Hepatocyte (in vitro differentiated cells): Measurements from ENCODE around the gene TMEM108. TPM values are rescaled to one million over a fixed set of nuclear protein-coding genes. Genes with fewer than 3 reads are reported as not detected.

Experiments
- DNase-seq: peaks from one replicate; pipeline ENCODE4 v3.0.0-alpha.2; 2016; ENCODE audit warnings: low spot score
- H2AFZ ChIP-seq: fragments of 200-600 bp; sonication (generic); 2 replicates; pipeline ENCODE4 v1.6.0; 2016; ENCODE audit warnings: antibody characterized with exemption, mild to moderate bottlenecking
- H3K27ac ChIP-seq: fragments of 200-600 bp; sonication (generic); 2 replicates; pipeline ENCODE4 v1.5.1; 2016; ENCODE audit warnings: mild to moderate bottlenecking
- H3K27me3 ChIP-seq: fragments of 200-600 bp; sonication (generic); 2 replicates; pipeline ENCODE4 v1.6.1; 2016
- H3K36me3 ChIP-seq: fragments of 200-600 bp; sonication (generic); replicated peaks from 2 replicates; pipeline ENCODE4 v1.5.1; 2016; ENCODE audit warnings: low read depth; ENCODE audit not compliant: insufficient read depth
- H3K4me1 ChIP-seq: fragments of 200-600 bp; sonication (generic); 2 replicates; pipeline ENCODE4 v1.5.1; 2016; ENCODE audit warnings: mild to moderate bottlenecking, moderate library complexity; ENCODE audit not compliant: insufficient read depth
- H3K4me2 ChIP-seq: fragments of 200-600 bp; sonication (generic); 2 replicates; pipeline ENCODE4 v1.6.0; 2016
- H3K4me3 ChIP-seq: fragments of 200-600 bp; sonication (generic); 2 replicates; pipeline ENCODE4 v1.5.1; 2016; ENCODE audit warnings: mild to moderate bottlenecking
- H3K79me2 ChIP-seq: fragments of 200-600 bp; sonication (generic); 2 replicates; pipeline ENCODE4 v1.6.0; 2017; ENCODE audit warnings: mild to moderate bottlenecking
- H3K9me2 ChIP-seq: fragments of 200-600 bp; sonication (generic); replicated peaks from 2 replicates; pipeline ENCODE4 v1.6.0; 2017; ENCODE audit warnings: mild to moderate bottlenecking; ENCODE audit not compliant: insufficient read depth
- H3K9me3 ChIP-seq: fragments of 200-600 bp; sonication (generic); 2 replicates; pipeline ENCODE4 v1.5.1; 2016; ENCODE audit warnings: low read depth, mild to moderate bottlenecking
- H4K20me1 ChIP-seq: fragments of 200-600 bp; sonication (generic); 2 replicates; pipeline ENCODE4 v1.6.0; 2016; ENCODE audit warnings: mild to moderate bottlenecking; ENCODE audit not compliant: insufficient read depth, poor library complexity, severe bottlenecking
- EZH2 ChIP-seq: fragments of 200-600 bp; sonication (generic); IDR thresholded peaks from 2 replicates; pipeline ENCODE4 v1.6.1; 2016; ENCODE audit warnings: antibody characterized with exemption, mild to moderate bottlenecking, borderline replicate concordance
- EZH2phosphoT487 ChIP-seq: fragments of 200-600 bp; sonication (generic); IDR thresholded peaks from one replicate; pipeline ENCODE4 v1.6.1; 2018; ENCODE audit warnings: antibody characterized with exemption, mild to moderate bottlenecking, low read depth, moderate library complexity; ENCODE audit not compliant: unreplicated experiment, severe bottlenecking
- WGBS: methylation state at CpG from one replicate; pipeline ENCODE4 v1.1.6; 2016; ENCODE audit warnings: low lambda C conversion rate; ENCODE audit errors: missing lambda C conversion rate; 5-methylcytosine and 5-hydroxymethylcytosine counted together
- polyA plus RNA-seq: library from polyadenylated mRNA; unstranded; fragments of >200 nt; fragmentation: Nextera tagmentation; extraction: Ambion mirVana; gene quantifications from 2 replicates; pipeline ENCODE4 v1.2.1, GENCODE V29; 2016
- total RNA-seq: library from RNA; depleted of rRNA; stranded (reverse); fragments of >200 nt; gene quantifications from 2 replicates; pipeline ENCODE4 v1.2.3, GENCODE V29; 2014
- TF ChIP-seq, protein P1 (sequence below): fragments of 200-600 bp; sonication (generic); IDR thresholded peaks from 2 replicates; pipeline ENCODE4 v1.5.1; 2016; ENCODE audit warnings: antibody characterized with exemption, mild to moderate bottlenecking; ENCODE audit not compliant: poor library complexity

The TMEM108 gene
- total and polyA plus RNA-seq, 2 experiments from 2014 or later: 0.53 to 6.5 TPM

DNA sequence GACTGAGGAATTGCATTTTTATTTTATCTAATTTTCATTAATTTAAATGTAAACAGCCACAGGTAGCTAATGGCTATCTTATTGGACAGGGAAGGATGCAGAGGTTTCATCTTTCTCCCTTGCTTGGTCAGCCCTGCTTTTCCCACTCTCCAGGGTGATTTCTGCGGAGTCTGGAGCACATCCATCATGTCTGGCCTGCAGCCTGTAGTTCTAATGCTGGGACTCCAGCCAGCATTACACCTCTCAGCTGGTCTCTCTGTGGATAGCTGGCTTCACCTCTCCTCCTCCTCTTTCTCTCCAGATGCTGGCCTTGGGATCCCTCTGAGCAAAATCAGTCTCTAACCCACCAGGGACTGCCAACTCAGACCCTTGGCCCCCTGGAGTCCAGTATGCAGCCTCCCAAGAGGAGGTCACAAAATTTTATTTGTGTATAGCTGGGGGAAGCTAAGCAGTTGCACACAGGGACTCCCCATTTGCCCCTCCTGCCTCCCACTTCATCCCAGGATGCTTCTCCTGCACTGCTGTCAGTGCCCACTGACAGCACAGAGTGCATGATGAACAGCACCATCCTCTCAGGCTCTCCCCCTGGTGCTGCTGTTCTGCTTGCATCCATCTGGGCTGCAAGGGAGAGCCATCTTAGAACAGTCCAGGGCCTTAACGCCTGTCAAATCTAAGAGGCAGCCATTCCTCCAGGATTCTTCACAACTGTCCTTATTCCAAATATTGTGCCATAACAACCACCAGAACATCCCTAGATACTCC lies 363.4 kb downstream of the TMEM108 start:
- no peaks in the 10 kb centered on the region for H4K20me1 ChIP-seq
- no peaks in the 10 kb centered on the region for H3K4me1 ChIP-seq
- H3K27ac ChIP-seq: no peak overlapping the region
- no peaks in the 10 kb centered on the region for H3K79me2 ChIP-seq
- H3K36me3 ChIP-seq: no peaks in the 10 kb centered on the region
- no peak for TF ChIP-seq EZH2
- TF ChIP-seq, protein P1, sequence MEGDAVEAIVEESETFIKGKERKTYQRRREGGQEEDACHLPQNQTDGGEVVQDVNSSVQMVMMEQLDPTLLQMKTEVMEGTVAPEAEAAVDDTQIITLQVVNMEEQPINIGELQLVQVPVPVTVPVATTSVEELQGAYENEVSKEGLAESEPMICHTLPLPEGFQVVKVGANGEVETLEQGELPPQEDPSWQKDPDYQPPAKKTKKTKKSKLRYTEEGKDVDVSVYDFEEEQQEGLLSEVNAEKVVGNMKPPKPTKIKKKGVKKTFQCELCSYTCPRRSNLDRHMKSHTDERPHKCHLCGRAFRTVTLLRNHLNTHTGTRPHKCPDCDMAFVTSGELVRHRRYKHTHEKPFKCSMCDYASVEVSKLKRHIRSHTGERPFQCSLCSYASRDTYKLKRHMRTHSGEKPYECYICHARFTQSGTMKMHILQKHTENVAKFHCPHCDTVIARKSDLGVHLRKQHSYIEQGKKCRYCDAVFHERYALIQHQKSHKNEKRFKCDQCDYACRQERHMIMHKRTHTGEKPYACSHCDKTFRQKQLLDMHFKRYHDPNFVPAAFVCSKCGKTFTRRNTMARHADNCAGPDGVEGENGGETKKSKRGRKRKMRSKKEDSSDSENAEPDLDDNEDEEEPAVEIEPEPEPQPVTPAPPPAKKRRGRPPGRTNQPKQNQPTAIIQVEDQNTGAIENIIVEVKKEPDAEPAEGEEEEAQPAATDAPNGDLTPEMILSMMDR: no peak
- TF ChIP-seq EZH2phosphoT487: no peak
- H3K9me2 ChIP-seq: no peaks in the 10 kb centered on the region
- no peak overlapping the region for H3K4me2 ChIP-seq
- no peaks in the 10 kb centered on the region for H3K9me3 ChIP-seq
- H2AFZ ChIP-seq: no peak overlapping the region
- no peak overlapping the region for H3K4me3 ChIP-seq
- DNase-seq: no peak
- WGBS: 79% methylated on average over 2 of the region's 2 CpGs
- no peaks in the 10 kb centered on the region for H3K27me3 ChIP-seq

DNA sequence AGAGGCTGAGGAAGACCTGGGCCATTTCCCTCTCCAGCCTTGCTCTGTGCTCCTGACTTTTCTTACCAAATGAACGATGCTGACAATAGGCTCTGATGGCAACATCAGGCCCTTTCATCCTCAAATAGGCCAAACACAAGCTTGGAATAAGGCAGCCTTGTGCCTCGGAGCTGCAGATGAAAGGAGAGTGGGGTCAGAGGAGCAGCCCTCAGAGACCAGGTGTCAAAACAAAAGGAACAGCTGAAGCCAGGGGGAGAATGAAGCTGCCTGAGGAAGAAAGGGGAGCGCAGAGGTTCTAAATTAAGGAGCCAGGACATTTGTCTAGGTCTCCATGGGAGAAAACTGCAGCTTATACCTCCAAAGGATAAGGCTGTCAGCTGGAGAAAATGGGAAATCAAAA lies 366.7 kb downstream of the TMEM108 start:
- H4K20me1 ChIP-seq: no peaks in the 10 kb centered on the region
- H3K36me3 ChIP-seq: no peaks in the 10 kb centered on the region
- no peak overlapping the region for H2AFZ ChIP-seq
- no peak overlapping the region for H3K4me2 ChIP-seq
- WGBS: 58% methylated on average over 3 of the region's 3 CpGs
- no peaks in the 10 kb centered on the region for H3K9me3 ChIP-seq
- no peaks in the 10 kb centered on the region for H3K9me2 ChIP-seq
- no peaks in the 10 kb centered on the region for H3K4me1 ChIP-seq
- no peak overlapping the region for H3K4me3 ChIP-seq
- DNase-seq: no peak
- no peaks in the 10 kb centered on the region for H3K27me3 ChIP-seq
- H3K79me2 ChIP-seq: no peaks in the 10 kb centered on the region
- H3K27ac ChIP-seq: no peak overlapping the region
- TF ChIP-seq, protein P1: no peak
- TF ChIP-seq EZH2phosphoT487 (no peak), EZH2 (no peak)

DNA sequence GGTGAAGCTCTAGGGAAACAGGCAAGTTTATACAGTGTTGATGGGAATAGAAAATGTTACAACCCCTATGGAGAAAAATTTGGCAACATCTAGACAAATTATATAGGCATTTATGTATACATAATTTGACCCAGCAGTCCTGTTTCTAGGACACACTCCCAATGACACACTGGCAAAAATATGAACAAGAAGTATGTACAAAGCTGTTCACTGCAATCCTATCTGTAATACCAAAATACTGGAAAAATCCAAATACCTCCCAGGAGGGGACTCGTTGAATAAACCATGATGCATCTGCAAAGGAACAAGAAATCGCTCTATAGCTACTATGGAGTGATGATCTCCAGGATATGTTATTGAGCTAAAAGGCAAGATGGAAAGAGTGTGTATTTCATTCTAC lies 370.2 kb downstream of the TMEM108 start:
- TF ChIP-seq, protein P1: no peak
- TF ChIP-seq EZH2phosphoT487: no peak
- no peak for TF ChIP-seq EZH2
- Histone ChIP-seq H3K27me3 (peaks cover 3% of the 10 kb centered on the region), H3K27ac (no peak overlapping the region), H3K4me1 (peaks cover 5% of the 10 kb centered on the region), H3K9me3 (no peaks in the 10 kb centered on the region), H3K4me2 (no peak overlapping the region), H3K79me2 (no peaks in the 10 kb centered on the region), H3K36me3 (no peaks in the 10 kb centered on the region), H4K20me1 (no peaks in the 10 kb centered on the region), H3K4me3 (no peak overlapping the region), H3K9me2 (no peaks in the 10 kb centered on the region), H2AFZ (no peak overlapping the region)
- DNase-seq: no peak
- 95% methylated on average over 2 of the region's 2 CpGs for WGBS
